Breast epithelium (tissue), 3 donors: ENCODE results near the gene GATAD2B.

Experiments
- CTCF ChIP-seq, 3 donors: fragments of 450-650 bp; IDR thresholded peaks; one replicate each; pipeline ENCODE4 v1.5.1; 2016 to 2017; ENCODE audit warnings: antibody characterized with exemption in 3 of 3, mild to moderate bottlenecking in 3 of 3, moderate library complexity in 3 of 3
- POLR2A ChIP-seq: fragments of 450-650 bp; IDR thresholded peaks from one replicate; pipeline ENCODE4 v1.6.1; 2016; ENCODE audit warnings: antibody characterized with exemption, mild to moderate bottlenecking, moderate library complexity

- no peak for TF ChIP-seq POLR2A
- no peak for TF ChIP-seq CTCF (IDR thresholded peaks at IDR 0.05)
Measured at GRCh38 chr1:153932156-153933131, 9.7 kb upstream of the GATAD2B start.
